Muscle layer of duodenum (tissue), 2 donors: ENCODE results near the gene ABLIM2.

ENCODE experiments used
- H3K27ac ChIP-seq: one replicate; pipeline ENCODE4 v1.7.0; 2013; ENCODE audit warnings: mild to moderate bottlenecking, low read length
- H3K27me3 ChIP-seq: one replicate; pipeline ENCODE4 v1.7.0; 2013; ENCODE audit warnings: low read depth, mild to moderate bottlenecking, control low read depth, low read length
- H3K36me3 ChIP-seq, 2 donors: one replicate each; pipeline ENCODE4 v1.7.0; 2013; ENCODE audit warnings: low read length in 2 of 2, control low read depth in 1 of 2, mild to moderate bottlenecking in 1 of 2; ENCODE audit not compliant: insufficient read depth in 2 of 2, control insufficient read depth in 1 of 2
- H3K4me1 ChIP-seq, 2 donors: one replicate each; pipeline ENCODE4 v1.7.0; 2013; ENCODE audit warnings: low read length in 2 of 2, mild to moderate bottlenecking in 2 of 2, control low read depth in 1 of 2, moderate library complexity in 1 of 2; ENCODE audit not compliant: insufficient read depth in 2 of 2, control insufficient read depth in 1 of 2
- H3K4me3 ChIP-seq, 2 donors: one replicate each; pipeline ENCODE4 v1.7.0; 2013; ENCODE audit warnings: low read length in 2 of 2, low read depth in 1 of 2, mild to moderate bottlenecking in 1 of 2
- H3K9me3 ChIP-seq, 2 donors: one replicate each; pipeline ENCODE4 v1.7.0; 2013; ENCODE audit warnings: low read length in 2 of 2, control low read depth in 1 of 2, mild to moderate bottlenecking in 1 of 2; ENCODE audit not compliant: control insufficient read depth in 1 of 2
- donor health status: healthy.

The ABLIM2 gene

GRCh38 chr4:8039853-8040252 lies 118.8 kb downstream of the ABLIM2 start:
- no peaks in the 10 kb centered on the region for H3K4me1 ChIP-seq
- H3K4me3 ChIP-seq, result no peak overlapping the region
- H3K27me3 ChIP-seq, result no peaks in the 10 kb centered on the region
- no peak overlapping the region for H3K27ac ChIP-seq
- H3K9me3 ChIP-seq, result no peaks in the 10 kb centered on the region
- no peaks in the 10 kb centered on the region for H3K36me3 ChIP-seq

- Histone ChIP-seq H3K27me3 (no peaks in the 10 kb centered on the region), H3K9me3 (no peaks in the 10 kb centered on the region), H3K4me3 (no peak overlapping the region), H3K27ac (no peak overlapping the region), H3K4me1 (no peaks in the 10 kb centered on the region), H3K36me3 (no peaks in the 10 kb centered on the region)
These were observed 119.3 kb downstream of the ABLIM2 start for GRCh38 chr4:8039290-8039689.

GRCh38 chr4:8038719-8039251 lies 119.8 kb downstream of the ABLIM2 start:
- no peaks in the 10 kb centered on the region for H3K36me3 ChIP-seq
- no peak overlapping the region for H3K4me3 ChIP-seq
- H3K27me3 ChIP-seq, result no peaks in the 10 kb centered on the region
- no peaks in the 10 kb centered on the region for H3K4me1 ChIP-seq
- H3K9me3 ChIP-seq, result no peaks in the 10 kb centered on the region
- H3K27ac ChIP-seq, result no peak overlapping the region

GRCh38 chr4:8038083-8038482 lies 120.5 kb downstream of the ABLIM2 start:
- Histone ChIP-seq H3K27ac (no peak overlapping the region), H3K27me3 (no peaks in the 10 kb centered on the region), H3K9me3 (no peaks in the 10 kb centered on the region), H3K4me1 (no peaks in the 10 kb centered on the region), H3K36me3 (no peaks in the 10 kb centered on the region), H3K4me3 (no peak overlapping the region)

- Histone ChIP-seq H3K27ac (no peak overlapping the region), H3K27me3 (no peaks in the 10 kb centered on the region), H3K4me3 (no peak overlapping the region), H3K36me3 (peaks cover 0 to 3% of the 10 kb centered on the region in 2 donors), H3K9me3 (no peaks in the 10 kb centered on the region), H3K4me1 (no peaks in the 10 kb centered on the region)
These were observed 121.4 kb downstream of the ABLIM2 start for GRCh38 chr4:8037150-8037769.

GRCh38 chr4:8035371-8035780 lies 123.2 kb downstream of the ABLIM2 start:
- Histone ChIP-seq H3K9me3 (no peaks in the 10 kb centered on the region), H3K27me3 (no peaks in the 10 kb centered on the region), H3K4me3 (no peak overlapping the region), H3K36me3 (peaks cover 0 to 3% of the 10 kb centered on the region in 2 donors), H3K4me1 (no peaks in the 10 kb centered on the region), H3K27ac (no peak overlapping the region)

- H3K36me3 ChIP-seq, result peaks cover 0 to 3% of the 10 kb centered on the region in 2 donors
- no peak overlapping the region for H3K27ac ChIP-seq
- H3K27me3 ChIP-seq, result no peaks in the 10 kb centered on the region
- no peak overlapping the region for H3K4me3 ChIP-seq
- H3K4me1 ChIP-seq, result no peaks in the 10 kb centered on the region
- H3K9me3 ChIP-seq, result no peaks in the 10 kb centered on the region
These were observed 124.6 kb downstream of the ABLIM2 start for GRCh38 chr4:8033829-8034528.

GRCh38 chr4:8033067-8033755 lies 125.4 kb downstream of the ABLIM2 start:
- H3K36me3 ChIP-seq, result peaks cover 0 to 3% of the 10 kb centered on the region in 2 donors
- H3K9me3 ChIP-seq, result no peaks in the 10 kb centered on the region
- H3K27me3 ChIP-seq, result no peaks in the 10 kb centered on the region
- H3K4me3 ChIP-seq, result no peak overlapping the region
- H3K4me1 ChIP-seq, result no peaks in the 10 kb centered on the region
- H3K27ac ChIP-seq, result no peak overlapping the region

GRCh38 chr4:8032381-8032780 lies 126.2 kb downstream of the ABLIM2 start:
- Histone ChIP-seq H3K36me3 (peaks cover 0 to 6% of the 10 kb centered on the region in 2 donors), H3K27ac (no peak overlapping the region), H3K4me3 (no peak overlapping the region), H3K9me3 (no peaks in the 10 kb centered on the region), H3K27me3 (no peaks in the 10 kb centered on the region), H3K4me1 (no peaks in the 10 kb centered on the region)

- Histone ChIP-seq H3K36me3 (peaks cover 0 to 6% of the 10 kb centered on the region in 2 donors), H3K9me3 (no peaks in the 10 kb centered on the region), H3K4me3 (no peak overlapping the region), H3K27ac (no peak overlapping the region), H3K4me1 (no peaks in the 10 kb centered on the region), H3K27me3 (no peaks in the 10 kb centered on the region)
These were observed 128.4 kb downstream of the ABLIM2 start for GRCh38 chr4:8030121-8030781.

GRCh38 chr4:8029689-8030088 lies 128.9 kb downstream of the ABLIM2 start:
- Histone ChIP-seq H3K9me3 (no peaks in the 10 kb centered on the region), H3K36me3 (peaks cover 0 to 6% of the 10 kb centered on the region in 2 donors), H3K27me3 (no peaks in the 10 kb centered on the region), H3K27ac (no peak overlapping the region), H3K4me3 (no peak overlapping the region), H3K4me1 (no peaks in the 10 kb centered on the region)
